ENCODE data around the gene SLC9A2. TPM values are rescaled to one million over a fixed set of nuclear protein-coding genes. Genes with fewer than 3 reads are reported as not detected.

The SLC9A2 gene
- total and polyA plus RNA-seq, 2 of the 13 experiments (the other 11 are each of a cell fraction or from before 2014, with no cell fraction given): 0.02 TPM; not detected in 1

- intact Hi-C loops (cut with micrococcal nuclease; ENCODE audit: unreplicated experiment) (no loop called here), in situ Hi-C loops (cut with HindIII; ENCODE audit: extremely low pct_ligation_motif_present, low pct_unique_long_range_greater_than_20kb) (no loop called here)
- Histone ChIP-seq H3K9me3 (ENCODE audit: low read length) (no peaks in the 10 kb centered on the region), H3K27me3 (ENCODE audit: control insufficient read depth in 1 of 2, insufficient read depth in 2 of 2, low read length in 2 of 2) (no peaks in the 10 kb centered on the region; a peak in 1 of 5 replicates), H3K4me3 (replicated peaks in 1 of 3; ENCODE audit: insufficient read depth in 1 of 3, low read depth in 2 of 3, low read length in 3 of 3) (no peak overlapping the region), H3K27ac (ENCODE audit: extremely low read length, insufficient read depth, low read length) (no peak overlapping the region), H3K79me2 (ENCODE audit: insufficient read depth, low read length) (no peaks in the 10 kb centered on the region), H2AFZ (ENCODE audit: low read length) (no peak overlapping the region), H4K20me1 (ENCODE audit: insufficient read depth, low read length) (no peaks in the 10 kb centered on the region), H3K4me1 (ENCODE audit: insufficient read depth, low read length) (no peaks in the 10 kb centered on the region), H3K4me2 (ENCODE audit: low read depth, low read length) (no peak overlapping the region), H3K36me3 (replicated peaks in 1 of 2; ENCODE audit: control insufficient read depth in 1 of 2, insufficient read depth in 2 of 2, low read length in 2 of 2) (no peaks in the 10 kb centered on the region), H3K9ac (ENCODE audit: insufficient read depth, low read depth, low read length) (no peak overlapping the region)
- no peak for FAIRE-seq
- no peak for DNase-seq (ENCODE audit: low spot score)
- ChIA-PET CTCF (ENCODE audit: low intra/inter-chr PET ratio, low total read pairs) (no interaction called here), POLR2A (no interaction called here)
- peak; percentile 29; the same call in 1 of the 3 replicates for ATAC-seq
- WGBS (ENCODE audit: low lambda C conversion rate): 0% methylated on average over 6 of the region's 6 CpGs
- BruUV-seq (replicated peaks): no TSS peak
- TF ChIP-seq, protein P1, sequence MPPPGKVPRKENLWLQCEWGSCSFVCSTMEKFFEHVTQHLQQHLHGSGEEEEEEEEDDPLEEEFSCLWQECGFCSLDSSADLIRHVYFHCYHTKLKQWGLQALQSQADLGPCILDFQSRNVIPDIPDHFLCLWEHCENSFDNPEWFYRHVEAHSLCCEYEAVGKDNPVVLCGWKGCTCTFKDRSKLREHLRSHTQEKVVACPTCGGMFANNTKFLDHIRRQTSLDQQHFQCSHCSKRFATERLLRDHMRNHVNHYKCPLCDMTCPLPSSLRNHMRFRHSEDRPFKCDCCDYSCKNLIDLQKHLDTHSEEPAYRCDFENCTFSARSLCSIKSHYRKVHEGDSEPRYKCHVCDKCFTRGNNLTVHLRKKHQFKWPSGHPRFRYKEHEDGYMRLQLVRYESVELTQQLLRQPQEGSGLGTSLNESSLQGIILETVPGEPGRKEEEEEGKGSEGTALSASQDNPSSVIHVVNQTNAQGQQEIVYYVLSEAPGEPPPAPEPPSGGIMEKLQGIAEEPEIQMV (CRISPR knock-in tag; IDR thresholded peaks at IDR 0.05; ENCODE audit: low read depth): no peak
- no peak for TF ChIP-seq SOX13 (IDR thresholded peaks at IDR 0.05)
- no peak for TF ChIP-seq SOX13 (CRISPR knock-in tag; conservative IDR thresholded peaks at IDR 0.05 in 1 of 2, IDR thresholded peaks at IDR 0.05 in 1 of 2)
- TF ChIP-seq SALL1 (CRISPR knock-in tag; IDR thresholded peaks at IDR 0.05): no peak
- no peak for TF ChIP-seq ZNF747 (CRISPR knock-in tag; IDR thresholded peaks at IDR 0.05; ENCODE audit: borderline replicate concordance)
- TF ChIP-seq NBN (conservative IDR thresholded peaks at IDR 0.05): no peak
- no peak for TF ChIP-seq ZNF605 (CRISPR knock-in tag; IDR thresholded peaks at IDR 0.05)
- TF ChIP-seq CREM (IDR thresholded peaks at IDR 0.05): no peak
- no peak for TF ChIP-seq CREM (CRISPR knock-in tag; IDR thresholded peaks at IDR 0.05)
- no peak for TF ChIP-seq RBM39 (IDR thresholded peaks at IDR 0.05; ENCODE audit: low read depth, low read length, poor library complexity, severe bottlenecking)
- TF ChIP-seq SALL2 (CRISPR knock-in tag; IDR thresholded peaks at IDR 0.05): no peak
- TF ChIP-seq ZSCAN25 (CRISPR knock-in tag; IDR thresholded peaks at IDR 0.05): no peak
- TF ChIP-seq, protein P2, sequence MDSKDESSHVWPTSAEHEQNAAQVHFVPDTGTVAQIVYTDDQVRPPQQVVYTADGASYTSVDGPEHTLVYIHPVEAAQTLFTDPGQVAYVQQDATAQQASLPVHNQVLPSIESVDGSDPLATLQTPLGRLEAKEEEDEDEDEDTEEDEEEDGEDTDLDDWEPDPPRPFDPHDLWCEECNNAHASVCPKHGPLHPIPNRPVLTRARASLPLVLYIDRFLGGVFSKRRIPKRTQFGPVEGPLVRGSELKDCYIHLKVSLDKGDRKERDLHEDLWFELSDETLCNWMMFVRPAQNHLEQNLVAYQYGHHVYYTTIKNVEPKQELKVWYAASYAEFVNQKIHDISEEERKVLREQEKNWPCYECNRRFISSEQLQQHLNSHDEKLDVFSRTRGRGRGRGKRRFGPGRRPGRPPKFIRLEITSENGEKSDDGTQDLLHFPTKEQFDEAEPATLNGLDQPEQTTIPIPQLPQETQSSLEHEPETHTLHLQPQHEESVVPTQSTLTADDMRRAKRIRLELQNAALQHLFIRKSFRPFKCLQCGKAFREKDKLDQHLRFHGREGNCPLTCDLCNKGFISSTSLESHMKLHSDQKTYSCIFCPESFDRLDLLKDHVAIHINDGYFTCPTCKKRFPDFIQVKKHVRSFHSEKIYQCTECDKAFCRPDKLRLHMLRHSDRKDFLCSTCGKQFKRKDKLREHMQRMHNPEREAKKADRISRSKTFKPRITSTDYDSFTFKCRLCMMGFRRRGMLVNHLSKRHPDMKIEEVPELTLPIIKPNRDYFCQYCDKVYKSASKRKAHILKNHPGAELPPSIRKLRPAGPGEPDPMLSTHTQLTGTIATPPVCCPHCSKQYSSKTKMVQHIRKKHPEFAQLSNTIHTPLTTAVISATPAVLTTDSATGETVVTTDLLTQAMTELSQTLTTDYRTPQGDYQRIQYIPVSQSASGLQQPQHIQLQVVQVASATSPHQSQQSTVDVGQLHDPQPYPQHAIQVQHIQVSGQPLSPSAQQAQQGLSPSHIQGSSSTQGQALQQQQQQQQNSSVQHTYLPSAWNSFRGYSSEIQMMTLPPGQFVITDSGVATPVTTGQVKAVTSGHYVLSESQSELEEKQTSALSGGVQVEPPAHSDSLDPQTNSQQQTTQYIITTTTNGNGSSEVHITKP (CRISPR knock-in tag; IDR thresholded peaks at IDR 0.05; ENCODE audit: low read depth): no peak
- TF ChIP-seq TEAD2 (CRISPR knock-in tag; IDR thresholded peaks at IDR 0.05): no peak
- no peak for TF ChIP-seq DPF2 (CRISPR knock-in tag; IDR thresholded peaks at IDR 0.05; ENCODE audit: borderline replicate concordance, low read depth)
- TF ChIP-seq ARID5B (CRISPR knock-in tag; IDR thresholded peaks at IDR 0.05): no peak
These were observed 33.4 kb upstream of the SLC9A2 start for GRCh38 chr2:102585847-102586404.

All from HepG2 (cell line).